Liver (tissue), 9 donors: Measurements from ENCODE around the gene CYB5A. TPM values are rescaled to one million over a fixed set of nuclear protein-coding genes. Genes with fewer than 3 reads are reported as not detected.

Experiments
- DNase-seq: peaks from one replicate; pipeline ENCODE4 v3.0.0-alpha.2; 2017; ENCODE audit warnings: low spot score
- H3K27ac ChIP-seq, 2 donors: one replicate each; pipeline ENCODE4 v1.7.0; 2013; ENCODE audit warnings: inconsistent platforms in 2 of 2, low read length in 2 of 2, control low read depth in 1 of 2, low read depth in 1 of 2, mild to moderate bottlenecking in 1 of 2
- H3K27me3 ChIP-seq, 4 donors: one replicate each; pipeline versions ENCODE4 v1.6.1 to v1.7.0; 2013; ENCODE audit warnings: low read length in 3 of 4, inconsistent platforms in 1 of 4, mild to moderate bottlenecking in 1 of 4, moderate library complexity in 1 of 4; ENCODE audit not compliant: control insufficient read depth in 4 of 4, insufficient read depth in 4 of 4
- H3K36me3 ChIP-seq, 4 donors: one replicate each; pipeline versions ENCODE4 v1.6.1 to v1.7.0; 2013; ENCODE audit warnings: low read length in 3 of 4, mild to moderate bottlenecking in 3 of 4, low read depth in 1 of 4, moderate library complexity in 1 of 4; ENCODE audit not compliant: control insufficient read depth in 4 of 4, insufficient read depth in 3 of 4
- H3K4me1 ChIP-seq, 4 donors: one replicate each; pipeline versions ENCODE4 v1.6.1 to v1.7.0; 2013; ENCODE audit warnings: low read length in 3 of 4, mild to moderate bottlenecking in 3 of 4, moderate library complexity in 1 of 4; ENCODE audit not compliant: control insufficient read depth in 4 of 4, insufficient read depth in 4 of 4
- H3K4me3 ChIP-seq, 3 donors: one replicate each; pipeline versions ENCODE4 v1.6.1 to v1.7.0; 2013; ENCODE audit warnings: low read length in 3 of 3, control low read depth in 1 of 3, low read depth in 1 of 3, mild to moderate bottlenecking in 1 of 3
- H3K9ac ChIP-seq, 2 donors: one replicate each; pipeline ENCODE4 v1.7.0; 2013; ENCODE audit warnings: low read length in 2 of 2, mild to moderate bottlenecking in 2 of 2, moderate library complexity in 2 of 2, control low read depth in 1 of 2, low read depth in 1 of 2
- H3K9me3 ChIP-seq, 4 donors: one replicate each; pipeline versions ENCODE4 v1.6.1 to v1.7.0; 2013; ENCODE audit warnings: low read length in 3 of 4; ENCODE audit not compliant: control insufficient read depth in 4 of 4
- CTCF ChIP-seq: fragments of 150-350 bp; IDR thresholded peaks from 2 replicates; pipeline ENCODE4 v1.5.1; 2017; ENCODE audit warnings: improper control_type of control experiment, low read depth, low read length; ENCODE audit not compliant: missing input control
- EGR1 ChIP-seq, 2 donors: IDR thresholded peaks; 2 replicates each; pipeline ENCODE4 v1.6.1; 2016 to 2018; ENCODE audit warnings: antibody characterized with exemption in 2 of 2, low read depth in 2 of 2
- FOXA1 ChIP-seq: IDR thresholded peaks from 2 replicates; pipeline ENCODE4 v1.6.1; 2016; ENCODE audit warnings: antibody characterized with exemption
- FOXA2 ChIP-seq: IDR thresholded peaks from 2 replicates; pipeline ENCODE4 v1.6.1; 2016; ENCODE audit warnings: antibody characterized with exemption
- GABPA ChIP-seq, 2 donors: IDR thresholded peaks in 1 of 2; conservative IDR thresholded peaks in 1 of 2; 2 replicates each; pipeline ENCODE4 v1.6.1; 2016; ENCODE audit warnings: antibody characterized with exemption in 2 of 2, mild to moderate bottlenecking in 1 of 2, moderate library complexity in 1 of 2
- HNF4A ChIP-seq, 2 donors: conservative IDR thresholded peaks; 2 replicates each; pipeline ENCODE4 v1.6.1; 2016; ENCODE audit warnings: antibody characterized with exemption in 2 of 2, mild to moderate bottlenecking in 2 of 2
- HNF4G ChIP-seq: IDR thresholded peaks from 2 replicates; pipeline ENCODE4 v1.6.1; 2016; ENCODE audit warnings: antibody characterized with exemption
- JUND ChIP-seq, 2 donors: IDR thresholded peaks; 2 replicates each; pipeline ENCODE4 v1.6.1; 2016; ENCODE audit warnings: antibody characterized with exemption in 2 of 2
- NR2F2 ChIP-seq: IDR thresholded peaks from 2 replicates; pipeline ENCODE4 v1.6.1; 2016; ENCODE audit warnings: antibody characterized with exemption
- RAD21 ChIP-seq, 2 donors: IDR thresholded peaks; 2 replicates each; pipeline ENCODE4 v1.6.1; 2016; ENCODE audit warnings: antibody characterized with exemption in 2 of 2, mild to moderate bottlenecking in 2 of 2
- SP1 ChIP-seq: IDR thresholded peaks from 2 replicates; pipeline ENCODE4 v1.6.1; 2018; ENCODE audit warnings: antibody characterized with exemption, mild to moderate bottlenecking
- TAF1 ChIP-seq: conservative IDR thresholded peaks from 2 replicates; pipeline ENCODE4 v1.6.1; 2016; ENCODE audit warnings: antibody characterized with exemption, mild to moderate bottlenecking
- YY1 ChIP-seq: IDR thresholded peaks from 2 replicates; pipeline ENCODE4 v1.6.1; 2016; ENCODE audit warnings: antibody characterized with exemption, mild to moderate bottlenecking
- ZBTB33 ChIP-seq: IDR thresholded peaks from 2 replicates; pipeline ENCODE4 v1.6.1; 2016; ENCODE audit warnings: antibody characterized with exemption
- WGBS: extraction: QIAGEN DNeasy Blood & Tissue Kit; methylation state at CpG from one replicate; pipeline ENCODE4 v1.1.7; 2013; 5-methylcytosine and 5-hydroxymethylcytosine counted together
- polyA plus RNA-seq, 2 donors: library from polyadenylated mRNA; stranded (reverse) in 1 of 2; unstranded in 1 of 2; fragments of 200-250 nt in 1 of 2; fragments of >200 nt in 1 of 2; fragmentation: Nextera tagmentation in 1 of 2; extraction: Ambion mirVana in 1 of 2; gene quantifications; one replicate each; pipeline versions ENCODE4 v1.2.1 to v1.2.3, GENCODE V29; 2013 to 2015
- total RNA-seq, 2 donors: library from RNA; depleted of rRNA; stranded (reverse); fragments of >200 nt; gene quantifications; one replicate each; pipeline ENCODE4 v1.2.3, GENCODE V29; 2014
- TF ChIP-seq, protein P1 (sequence below): IDR thresholded peaks from 2 replicates; pipeline ENCODE4 v1.6.1; 2016; ENCODE audit warnings: antibody characterized with exemption
- TF ChIP-seq, protein P2 (sequence below): IDR thresholded peaks from 2 replicates; pipeline ENCODE4 v1.6.1; 2016; ENCODE audit warnings: antibody characterized with exemption
- TF ChIP-seq, protein P3 (sequence below): IDR thresholded peaks from 2 replicates; pipeline ENCODE4 v1.6.1; 2016; ENCODE audit warnings: antibody characterized with exemption, mild to moderate bottlenecking
- donor health status: healthy.
- donor health status: healthy.
- donor health status: healthy.
- donor health status: healthy.
- donor health status: healthy.

Gene CYB5A
- total and polyA plus RNA-seq, 4 donors, result 277 to 2,022 (median 1,122) TPM

GRCh38 chr18:74337912-74338309 is 46.1 kb upstream of the CYB5A start:
- Histone ChIP-seq H3K4me3 (no peak overlapping the region), H3K9me3 (no peaks in the 10 kb centered on the region), H3K36me3 (no peaks in the 10 kb centered on the region), H3K4me1 (no peaks in the 10 kb centered on the region), H3K27ac (no peak overlapping the region), H3K27me3 (no peaks in the 10 kb centered on the region), H3K9ac (no peak overlapping the region)
- WGBS, result 93% methylated on average over 1 of the region's 1 CpG
- TF ChIP-seq CTCF (no peak), YY1 (no peak), ZBTB33 (no peak), FOXA1 (no peak), EGR1 (IDR thresholded peaks at IDR 0.05; ENCODE audit: low read depth in 2 of 2) (no peak), TAF1 (no peak), JUND (IDR thresholded peaks at IDR 0.05) (no peak), RAD21 (IDR thresholded peaks at IDR 0.05) (no peak)
- TF ChIP-seq, protein P1, sequence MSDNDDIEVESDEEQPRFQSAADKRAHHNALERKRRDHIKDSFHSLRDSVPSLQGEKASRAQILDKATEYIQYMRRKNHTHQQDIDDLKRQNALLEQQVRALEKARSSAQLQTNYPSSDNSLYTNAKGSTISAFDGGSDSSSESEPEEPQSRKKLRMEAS, result no peak
- TF ChIP-seq, protein P2, sequence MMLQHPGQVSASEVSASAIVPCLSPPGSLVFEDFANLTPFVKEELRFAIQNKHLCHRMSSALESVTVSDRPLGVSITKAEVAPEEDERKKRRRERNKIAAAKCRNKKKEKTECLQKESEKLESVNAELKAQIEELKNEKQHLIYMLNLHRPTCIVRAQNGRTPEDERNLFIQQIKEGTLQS, result no peak
- TF ChIP-seq, protein P3, sequence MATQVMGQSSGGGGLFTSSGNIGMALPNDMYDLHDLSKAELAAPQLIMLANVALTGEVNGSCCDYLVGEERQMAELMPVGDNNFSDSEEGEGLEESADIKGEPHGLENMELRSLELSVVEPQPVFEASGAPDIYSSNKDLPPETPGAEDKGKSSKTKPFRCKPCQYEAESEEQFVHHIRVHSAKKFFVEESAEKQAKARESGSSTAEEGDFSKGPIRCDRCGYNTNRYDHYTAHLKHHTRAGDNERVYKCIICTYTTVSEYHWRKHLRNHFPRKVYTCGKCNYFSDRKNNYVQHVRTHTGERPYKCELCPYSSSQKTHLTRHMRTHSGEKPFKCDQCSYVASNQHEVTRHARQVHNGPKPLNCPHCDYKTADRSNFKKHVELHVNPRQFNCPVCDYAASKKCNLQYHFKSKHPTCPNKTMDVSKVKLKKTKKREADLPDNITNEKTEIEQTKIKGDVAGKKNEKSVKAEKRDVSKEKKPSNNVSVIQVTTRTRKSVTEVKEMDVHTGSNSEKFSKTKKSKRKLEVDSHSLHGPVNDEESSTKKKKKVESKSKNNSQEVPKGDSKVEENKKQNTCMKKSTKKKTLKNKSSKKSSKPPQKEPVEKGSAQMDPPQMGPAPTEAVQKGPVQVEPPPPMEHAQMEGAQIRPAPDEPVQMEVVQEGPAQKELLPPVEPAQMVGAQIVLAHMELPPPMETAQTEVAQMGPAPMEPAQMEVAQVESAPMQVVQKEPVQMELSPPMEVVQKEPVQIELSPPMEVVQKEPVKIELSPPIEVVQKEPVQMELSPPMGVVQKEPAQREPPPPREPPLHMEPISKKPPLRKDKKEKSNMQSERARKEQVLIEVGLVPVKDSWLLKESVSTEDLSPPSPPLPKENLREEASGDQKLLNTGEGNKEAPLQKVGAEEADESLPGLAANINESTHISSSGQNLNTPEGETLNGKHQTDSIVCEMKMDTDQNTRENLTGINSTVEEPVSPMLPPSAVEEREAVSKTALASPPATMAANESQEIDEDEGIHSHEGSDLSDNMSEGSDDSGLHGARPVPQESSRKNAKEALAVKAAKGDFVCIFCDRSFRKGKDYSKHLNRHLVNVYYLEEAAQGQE, result no peak
- DNase-seq, result no peak

GRCh38 chr18:74337155-74337911 is 45.6 kb upstream of the CYB5A start:
- Histone ChIP-seq H3K36me3 (no peaks in the 10 kb centered on the region), H3K27ac (no peak overlapping the region), H3K9me3 (no peaks in the 10 kb centered on the region), H3K27me3 (no peaks in the 10 kb centered on the region), H3K4me3 (no peak overlapping the region), H3K4me1 (no peaks in the 10 kb centered on the region), H3K9ac (no peak overlapping the region)
- DNase-seq, result no peak
- 84% methylated on average over 5 of the region's 5 CpGs for WGBS
- TF ChIP-seq TAF1, result no peak
- no peak for TF ChIP-seq YY1
- TF ChIP-seq HNF4G, result no peak
- TF ChIP-seq SP1, result no peak
- TF ChIP-seq HNF4A (conservative IDR thresholded peaks at IDR 0.05), result no peak
- TF ChIP-seq FOXA2, result no peak
- no peak for TF ChIP-seq CTCF
- no peak for TF ChIP-seq ZBTB33
- no peak for TF ChIP-seq NR2F2
- no peak for TF ChIP-seq GABPA (IDR thresholded peaks at IDR 0.05 in 1 of 2, conservative IDR thresholded peaks at IDR 0.05 in 1 of 2)
- no peak for TF ChIP-seq JUND (IDR thresholded peaks at IDR 0.05)
- no peak for TF ChIP-seq EGR1 (IDR thresholded peaks at IDR 0.05; ENCODE audit: low read depth in 2 of 2)
- TF ChIP-seq, protein P2, result no peak
- TF ChIP-seq RAD21 (IDR thresholded peaks at IDR 0.05), result no peak
